SW480 (cell line): Measurements from ENCODE around the gene NCAPG2.
"Not testable (repeated sequence)": the region's sequence is repeated elsewhere in the genome, so short reads cannot be mapped to it uniquely, and the experiment has no call there.

ENCODE experiments used
- DNase-seq: peaks from one replicate; pipeline ENCODE4 v3.0.0-alpha.2; 2016; ENCODE audit warnings: low spot score

The NCAPG2 gene

DNA sequence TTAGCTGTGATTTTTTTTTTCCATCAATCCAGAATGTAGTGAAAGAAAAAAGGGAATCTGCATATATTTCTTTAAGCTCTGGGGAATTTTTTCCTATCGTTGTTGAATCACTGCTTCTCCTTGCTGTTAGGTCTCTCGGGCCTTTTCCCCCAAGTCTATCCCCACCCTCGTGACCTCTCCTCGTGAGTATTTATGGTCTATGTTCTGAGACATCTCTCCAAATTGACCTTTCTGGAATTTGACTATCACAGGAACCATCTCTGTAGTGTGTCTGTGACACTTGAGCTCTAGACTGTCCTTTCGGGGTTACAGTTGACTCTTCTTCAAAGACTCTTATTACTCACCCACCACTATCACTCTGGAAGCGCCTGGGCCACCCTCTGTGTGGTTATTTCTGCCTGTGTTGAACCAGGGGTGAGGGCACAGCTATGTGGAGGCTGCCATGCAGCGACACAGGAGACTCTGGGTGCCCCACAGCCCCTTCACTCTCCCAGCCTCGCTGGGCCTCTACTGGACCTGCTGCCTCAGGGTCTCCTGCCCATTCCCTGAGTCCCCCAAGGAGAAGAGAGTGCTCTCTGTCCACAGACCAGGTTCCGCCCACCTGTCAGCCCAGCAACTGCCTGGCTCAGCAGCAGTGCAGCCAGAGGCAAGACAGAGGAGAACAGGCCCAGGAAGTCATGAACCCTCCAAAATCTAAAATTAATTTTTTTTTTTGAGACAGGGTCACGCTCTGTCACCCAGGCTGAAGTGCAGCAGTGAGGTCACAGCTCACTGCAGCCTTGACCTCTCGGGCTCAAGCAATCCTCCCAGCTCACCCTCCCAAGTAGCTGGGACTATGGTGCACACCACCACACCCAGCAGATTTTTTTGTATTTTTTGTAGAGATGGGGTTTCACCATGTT, 71.3 kb downstream of the NCAPG2 start:
- no peak for DNase-seq

DNA sequence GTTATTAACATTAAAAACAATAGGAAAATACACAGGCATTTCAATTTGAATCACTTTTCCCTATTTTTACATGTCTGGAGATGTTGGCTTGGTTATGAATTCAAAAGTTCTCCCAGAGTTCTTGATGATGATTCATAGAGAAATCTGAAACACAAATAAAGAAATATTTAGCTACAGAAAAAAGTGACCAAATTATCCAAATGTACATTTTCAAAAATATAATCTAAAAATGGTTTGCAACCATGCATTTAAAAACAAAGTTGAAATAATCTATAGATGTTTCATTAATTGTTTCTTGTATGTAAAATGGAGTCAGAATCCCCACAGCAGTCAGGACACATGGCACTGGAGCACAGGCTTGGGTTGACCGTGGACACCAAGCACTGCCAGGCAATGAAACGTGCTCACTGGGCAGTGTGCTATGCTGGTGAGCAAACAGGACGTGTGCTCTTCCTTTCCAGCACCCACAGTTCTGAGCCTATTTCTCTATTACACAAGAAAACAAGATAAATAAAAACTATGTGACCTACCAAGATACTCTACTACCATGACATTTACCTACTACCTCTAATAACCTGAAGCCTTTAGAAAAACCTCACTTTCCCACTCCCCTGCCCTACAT, 72.9 kb downstream of the NCAPG2 start:
- no peak for DNase-seq

DNA sequence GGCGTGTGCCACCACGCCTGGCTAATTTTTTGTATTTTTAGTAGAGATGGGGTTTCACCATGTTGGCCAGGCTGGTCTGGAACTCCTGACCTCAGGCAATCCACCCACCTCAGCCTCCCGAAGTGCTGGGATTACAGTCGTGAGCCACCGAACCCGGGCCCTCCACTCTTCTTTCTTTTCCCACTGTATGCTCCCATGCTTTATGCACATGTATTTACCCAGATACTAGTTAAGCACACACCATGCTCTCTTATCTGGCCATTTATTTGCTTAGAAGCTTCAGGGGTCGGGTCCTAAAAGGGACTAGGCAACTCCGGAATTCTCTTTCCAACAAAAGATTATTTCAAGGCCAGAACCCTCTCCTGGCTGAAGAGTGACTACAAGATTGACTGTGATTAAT, 78.3 kb downstream of the NCAPG2 start:
- not testable (repeated sequence) for DNase-seq

DNA sequence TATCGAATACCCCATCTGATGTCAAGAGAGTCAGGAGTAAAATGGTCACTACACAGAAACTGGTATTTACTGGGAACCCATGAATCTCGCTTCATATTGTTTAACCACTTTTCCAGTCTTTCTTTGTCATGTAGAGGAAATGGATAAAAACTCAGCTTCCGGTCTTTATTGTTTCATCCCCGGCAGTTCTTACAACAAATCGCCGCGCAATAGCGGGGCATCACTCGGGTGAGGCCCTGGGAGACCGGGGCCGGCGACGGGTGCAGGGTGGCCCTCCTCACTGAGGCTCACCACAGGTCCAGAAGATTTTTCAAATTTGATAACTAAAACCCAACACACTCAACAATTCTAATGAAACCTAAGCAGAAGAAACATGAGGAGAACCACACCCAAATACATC, 81.4 kb downstream of the NCAPG2 start:
- DNase-seq: no peak

DNA sequence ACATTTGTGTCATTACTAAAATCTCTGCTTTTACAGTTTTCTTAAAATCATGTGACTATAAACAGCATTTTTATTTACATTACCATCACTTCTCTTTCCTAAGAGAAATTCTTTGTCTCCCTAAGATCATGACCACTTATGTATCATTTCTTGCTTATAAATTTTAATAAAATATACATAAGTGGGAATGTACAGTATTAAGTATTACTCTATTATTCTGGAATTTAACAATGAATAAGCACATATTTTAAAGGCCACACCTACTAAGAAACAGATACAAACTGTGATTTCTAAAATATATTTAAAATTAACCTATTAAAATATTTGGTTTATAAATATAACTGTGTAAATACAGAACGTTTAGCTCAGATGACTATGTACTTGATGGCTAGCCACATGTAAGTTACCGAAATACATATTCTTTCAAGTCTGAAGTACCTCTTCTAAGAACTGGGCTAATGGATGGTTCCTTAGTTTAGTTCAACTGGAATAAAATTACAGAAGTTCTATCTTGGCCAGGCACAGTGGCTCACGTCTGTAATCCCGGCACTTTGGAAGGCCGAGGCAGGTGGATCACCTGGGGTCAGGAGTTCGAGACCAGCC, 83.7 kb downstream of the NCAPG2 start:
- DNase-seq: no peak

DNA sequence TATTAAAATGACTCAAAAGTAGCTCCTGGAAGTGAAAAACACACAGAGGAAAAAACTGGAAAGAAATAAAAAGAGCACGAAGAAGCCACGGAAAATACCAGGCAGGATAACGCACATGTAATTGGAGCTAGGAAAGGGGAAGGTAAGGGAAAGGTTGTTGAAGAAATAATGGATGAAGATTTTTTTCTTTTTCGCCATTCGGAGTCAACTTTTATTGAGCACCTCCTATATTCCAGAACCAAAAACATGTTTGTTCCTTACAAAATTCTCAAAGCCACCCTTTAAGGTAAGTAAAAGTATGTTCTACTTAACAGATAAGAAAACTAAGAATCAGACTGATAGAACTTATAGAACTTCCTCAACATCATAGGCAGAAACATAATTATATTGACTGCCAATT, 84.2 kb downstream of the NCAPG2 start:
- no peak for DNase-seq

DNA sequence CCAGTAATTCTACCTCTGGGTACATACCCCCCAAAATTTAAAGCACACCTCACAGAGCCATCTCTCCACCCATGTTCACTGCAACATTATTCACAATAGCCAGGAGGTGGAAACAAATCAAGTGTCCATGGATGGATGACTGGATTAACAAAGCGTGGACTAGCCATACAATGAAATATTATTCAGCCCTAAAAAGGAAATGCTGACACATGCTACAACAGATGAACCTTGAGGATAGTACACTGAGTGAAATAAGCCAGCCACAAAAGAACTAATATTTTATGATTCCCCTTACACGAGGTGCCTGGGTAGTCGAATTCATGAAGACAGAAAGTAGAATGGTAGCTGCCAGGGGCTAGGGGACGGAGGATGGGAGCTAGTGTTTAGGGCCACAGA, 85.9 kb downstream of the NCAPG2 start:
- DNase-seq: no peak

DNA sequence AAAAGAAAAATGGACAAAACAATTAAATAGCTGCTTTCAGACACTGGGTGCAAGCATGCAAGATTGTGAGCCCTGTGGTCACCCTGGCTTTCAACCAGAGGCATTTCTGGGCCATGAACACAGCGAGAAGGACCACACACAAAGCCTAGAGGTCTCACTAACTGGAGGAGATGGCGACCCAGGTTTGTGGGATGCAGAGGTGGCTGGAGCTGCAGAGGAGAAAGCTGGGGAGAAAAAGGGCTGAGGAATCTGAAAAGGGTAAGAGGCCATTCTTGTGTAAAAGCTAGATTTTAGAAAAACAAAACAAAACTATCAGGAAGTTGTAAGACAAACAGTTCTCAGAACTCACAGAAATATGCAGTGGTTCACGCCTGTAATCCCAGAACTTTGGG, 86.9 kb downstream of the NCAPG2 start:
- no peak for DNase-seq

DNA sequence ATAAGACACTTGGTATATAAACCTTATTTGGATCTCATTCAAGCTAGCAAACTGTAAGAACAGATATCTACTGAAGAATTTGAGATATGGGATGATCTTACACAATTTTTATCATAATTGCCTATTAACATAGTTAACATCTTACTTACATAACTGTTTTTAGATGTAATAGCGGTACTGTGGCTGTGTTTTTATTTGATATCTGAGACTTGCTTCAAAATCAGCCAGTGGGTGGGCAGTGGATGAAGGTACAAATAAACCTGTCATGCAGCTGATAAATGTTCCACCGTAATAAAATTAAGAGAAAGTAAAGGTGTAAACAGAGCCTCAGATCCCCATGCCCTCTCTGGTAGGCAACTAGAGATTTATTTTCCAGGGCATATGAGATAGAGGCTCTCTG, 88.6 kb downstream of the NCAPG2 start:
- DNase-seq: no peak

DNA sequence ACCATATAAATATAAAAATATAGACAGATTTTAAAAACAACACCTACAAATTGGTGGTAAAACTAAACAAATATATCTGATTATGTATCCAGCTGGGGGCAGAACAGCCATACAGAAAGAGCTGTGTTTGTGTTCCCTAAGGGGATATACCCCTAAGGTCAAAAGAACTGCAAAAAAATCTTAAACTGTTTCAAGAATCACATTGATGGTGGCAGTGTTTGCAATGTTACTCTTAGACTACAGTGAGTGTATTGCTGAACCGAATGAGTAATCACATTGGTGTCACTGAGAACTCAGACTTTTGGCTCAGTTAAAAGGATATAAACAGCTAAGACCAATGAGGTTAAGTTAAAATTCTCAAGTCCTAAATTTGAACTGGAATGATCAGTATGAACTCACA, 89.9 kb downstream of the NCAPG2 start:
- no peak for DNase-seq

DNA sequence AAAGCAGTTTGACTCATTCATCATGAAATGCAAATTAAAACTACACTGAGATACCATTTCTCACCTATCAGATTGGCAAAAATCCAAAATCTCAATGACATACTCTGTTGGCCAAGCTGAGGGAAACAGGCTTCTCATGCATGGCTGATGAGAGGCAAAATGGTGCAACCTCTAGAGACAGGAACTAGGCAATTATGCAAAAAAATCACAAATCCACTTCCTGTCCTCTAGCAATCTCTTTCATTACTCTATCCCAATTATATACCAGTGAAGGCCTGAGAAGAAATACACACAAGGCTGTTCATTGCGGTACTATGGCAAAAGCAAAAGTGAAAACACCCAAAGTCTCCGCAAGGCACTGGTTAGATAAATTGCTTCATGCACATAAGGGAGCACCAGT, 91.1 kb downstream of the NCAPG2 start:
- DNase-seq: no peak

DNA sequence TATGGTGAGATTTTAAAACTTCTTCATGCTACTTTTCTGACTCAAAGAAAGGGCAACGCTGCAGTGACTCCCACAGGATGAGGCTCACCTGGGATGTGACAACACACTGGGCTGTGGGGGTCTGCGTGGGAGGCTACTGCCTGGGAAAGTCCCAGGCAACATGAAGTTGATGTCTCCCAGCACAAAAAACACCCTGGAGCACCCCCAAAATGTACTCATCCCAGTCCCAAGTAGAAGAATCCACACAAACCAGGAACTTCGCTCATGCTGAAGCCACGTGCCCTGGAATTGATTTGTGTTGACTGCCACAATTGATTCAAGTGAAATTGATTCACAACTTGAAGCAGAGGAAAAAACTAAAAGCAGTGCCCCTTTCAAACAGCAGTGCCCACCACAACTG, 92.1 kb downstream of the NCAPG2 start:
- no peak for DNase-seq

DNA sequence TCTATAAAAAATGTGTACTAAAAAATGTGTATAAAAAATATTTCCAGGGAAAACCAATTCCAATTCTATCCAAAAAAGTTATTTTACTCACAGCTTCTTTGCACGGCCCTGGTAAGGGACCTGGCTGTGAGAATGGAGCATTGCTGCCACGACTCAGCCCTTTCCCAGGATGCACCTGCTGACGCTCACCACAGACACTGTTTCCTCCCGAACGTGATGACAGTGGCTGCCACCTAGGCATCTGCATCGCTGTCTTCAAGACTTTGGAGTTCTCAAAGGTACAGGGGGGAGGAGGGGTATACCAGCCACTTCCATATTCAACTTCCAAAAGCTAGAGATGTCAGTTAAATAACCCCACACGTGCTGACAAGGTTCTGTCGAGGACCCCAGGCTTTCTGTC, 93.1 kb downstream of the NCAPG2 start:
- DNase-seq: no peak

DNA sequence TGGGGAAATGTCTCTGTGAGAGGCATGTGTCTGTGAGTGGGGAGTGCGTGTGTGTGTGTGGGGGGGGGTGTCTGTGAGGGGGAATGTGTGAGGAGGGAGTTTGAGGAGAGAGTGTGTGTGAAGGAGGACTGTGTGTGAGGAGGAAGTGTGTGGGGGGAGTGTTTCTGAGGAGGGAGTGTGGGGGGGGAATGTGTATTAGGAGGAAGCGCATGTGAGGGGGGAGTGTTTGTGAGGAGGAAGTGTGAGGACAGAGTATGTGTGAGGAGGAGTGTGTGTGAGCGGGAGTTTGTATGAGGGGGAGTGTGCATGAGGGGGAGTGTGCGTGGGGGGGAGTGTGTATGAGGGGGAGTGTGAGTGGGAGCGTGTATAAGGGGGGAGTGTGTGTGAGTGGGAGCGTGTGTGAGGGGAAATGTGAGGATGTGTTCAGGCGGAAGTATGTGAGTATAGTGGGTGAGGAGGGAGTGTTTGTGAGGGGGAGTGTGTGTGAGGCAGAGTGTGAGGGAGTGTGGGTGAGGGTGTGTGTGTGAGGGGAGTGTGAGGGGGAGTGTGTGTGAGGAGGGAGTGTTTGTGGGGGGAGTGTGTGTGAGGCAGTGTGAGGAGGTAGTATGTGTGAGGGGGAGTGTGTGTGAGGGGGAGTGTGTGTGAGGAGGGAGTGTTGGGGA, 95.2 kb downstream of the NCAPG2 start:
- DNase-seq: no peak

DNA sequence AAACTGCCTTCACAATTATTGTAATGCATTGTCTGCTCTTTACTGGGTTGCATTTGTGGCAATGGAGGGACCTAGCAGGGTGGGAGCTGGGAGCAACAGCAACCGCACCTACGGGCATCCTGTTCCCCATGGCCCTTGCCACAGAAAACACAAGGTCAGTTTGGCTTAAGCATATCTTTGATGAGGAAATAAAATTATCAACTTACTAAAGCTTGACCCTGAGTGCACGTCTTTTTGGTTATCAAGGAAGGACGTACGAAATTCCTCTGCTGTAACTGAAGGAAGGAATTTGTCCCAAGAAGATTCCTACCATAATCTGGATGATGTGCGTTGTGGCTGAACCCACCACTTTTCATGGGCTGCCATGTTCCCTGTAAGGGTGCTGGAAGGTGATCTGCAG, 97.0 kb downstream of the NCAPG2 start:
- no peak for DNase-seq

DNA sequence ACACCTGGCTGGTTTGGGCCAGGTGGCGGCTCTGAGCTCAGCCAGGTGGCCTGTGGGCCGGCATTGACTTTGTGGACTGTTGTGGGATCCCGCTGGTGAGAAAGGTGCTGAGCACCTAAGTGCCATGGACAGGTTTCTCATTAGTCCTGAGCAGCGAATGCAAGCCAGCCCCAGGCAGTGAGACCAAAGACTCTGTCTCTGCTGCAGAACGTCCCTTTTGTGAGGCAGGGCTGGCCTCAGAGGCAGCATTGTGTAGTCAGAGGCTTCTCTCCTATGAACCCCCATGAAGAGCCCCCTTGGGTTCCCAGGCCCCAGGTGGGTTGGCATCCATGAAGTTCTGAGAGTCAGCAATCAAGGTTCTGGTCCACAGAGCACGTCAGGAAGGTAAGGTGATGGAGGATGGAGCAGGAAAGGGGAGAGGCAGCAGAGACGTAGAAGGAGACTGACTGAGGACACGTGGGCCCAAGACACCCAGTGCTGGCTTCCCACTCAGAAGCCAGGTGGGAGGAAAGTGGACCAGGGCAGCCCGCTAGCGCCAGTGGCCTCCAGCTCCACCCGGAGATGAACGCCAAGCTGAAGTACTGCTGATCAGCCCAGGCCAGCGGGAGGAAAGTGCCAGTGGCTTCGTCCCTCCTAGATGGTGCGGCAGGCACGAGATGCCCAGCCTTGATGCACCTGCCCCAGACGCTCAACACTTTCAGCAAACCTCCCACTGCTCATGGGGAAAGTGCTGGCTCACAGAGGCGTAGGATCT, 97.8 kb downstream of the NCAPG2 start:
- no peak for DNase-seq

DNA sequence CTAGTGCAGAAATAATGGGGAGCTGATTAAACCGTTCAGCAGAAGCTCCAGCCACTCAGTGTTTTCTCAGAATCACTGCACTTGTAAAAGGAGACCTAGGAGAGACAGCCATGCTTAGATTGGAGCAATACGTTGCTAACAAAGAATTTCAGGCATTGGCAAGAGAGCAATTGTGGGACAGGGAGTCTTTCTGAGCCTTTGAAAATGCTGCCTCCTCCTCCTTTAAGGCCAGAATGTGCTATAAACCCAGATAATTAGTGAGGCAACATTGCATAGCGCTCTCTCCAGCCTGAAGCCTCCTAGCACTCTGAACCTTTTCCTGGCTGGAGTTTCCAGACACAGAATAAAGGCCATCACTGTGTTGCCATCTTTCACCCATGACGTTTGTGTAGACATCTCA, 98.5 kb downstream of the NCAPG2 start:
- no peak for DNase-seq

DNA sequence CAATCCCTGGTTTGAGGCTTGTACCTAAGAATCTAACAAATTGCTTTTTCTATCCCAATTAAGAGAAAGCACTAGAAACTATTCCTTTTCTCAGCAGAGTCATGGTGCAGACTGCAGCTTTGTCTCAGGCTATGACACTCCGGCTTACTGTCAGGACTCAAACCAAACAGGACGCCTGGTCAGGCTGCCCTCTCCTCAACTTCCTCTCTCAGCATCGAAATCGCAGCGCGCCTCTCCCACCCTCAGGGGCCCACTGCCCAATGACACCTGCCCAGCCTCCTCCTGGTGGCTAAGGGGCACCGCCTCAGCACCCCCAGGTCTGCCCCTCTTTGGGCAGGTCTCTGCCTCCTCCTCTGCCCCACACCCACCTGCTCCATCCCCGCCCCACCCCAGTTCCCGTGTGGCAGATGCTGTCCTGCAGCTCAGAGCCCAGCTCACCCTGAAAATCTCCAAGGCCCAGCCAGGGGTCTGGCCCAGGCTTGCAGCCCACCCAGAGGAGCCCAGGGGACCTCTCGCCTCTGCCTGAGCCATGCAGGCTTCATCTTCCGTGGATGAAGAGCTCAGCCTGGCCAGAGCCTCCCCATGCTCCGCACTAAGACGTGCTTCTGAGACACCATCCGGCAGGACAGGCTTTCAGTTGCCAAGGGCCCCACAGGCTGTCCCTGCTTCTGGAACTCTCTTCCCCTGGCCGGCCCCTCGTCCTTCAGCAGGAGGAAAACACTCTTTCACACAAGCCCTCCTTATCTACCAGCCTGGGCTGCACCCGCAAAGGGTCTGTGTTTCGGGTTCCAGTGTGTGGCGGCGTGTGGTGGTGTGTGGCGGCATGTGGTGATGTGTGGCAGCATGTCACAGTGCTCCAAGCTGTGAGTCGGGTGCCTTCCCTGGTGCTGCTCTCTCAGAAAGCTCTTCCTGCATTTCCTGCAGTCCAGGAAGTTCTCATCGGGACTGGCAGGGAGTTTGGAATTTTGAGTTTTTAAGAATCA, 100.5 kb downstream of the NCAPG2 start:
- no peak for DNase-seq

DNA sequence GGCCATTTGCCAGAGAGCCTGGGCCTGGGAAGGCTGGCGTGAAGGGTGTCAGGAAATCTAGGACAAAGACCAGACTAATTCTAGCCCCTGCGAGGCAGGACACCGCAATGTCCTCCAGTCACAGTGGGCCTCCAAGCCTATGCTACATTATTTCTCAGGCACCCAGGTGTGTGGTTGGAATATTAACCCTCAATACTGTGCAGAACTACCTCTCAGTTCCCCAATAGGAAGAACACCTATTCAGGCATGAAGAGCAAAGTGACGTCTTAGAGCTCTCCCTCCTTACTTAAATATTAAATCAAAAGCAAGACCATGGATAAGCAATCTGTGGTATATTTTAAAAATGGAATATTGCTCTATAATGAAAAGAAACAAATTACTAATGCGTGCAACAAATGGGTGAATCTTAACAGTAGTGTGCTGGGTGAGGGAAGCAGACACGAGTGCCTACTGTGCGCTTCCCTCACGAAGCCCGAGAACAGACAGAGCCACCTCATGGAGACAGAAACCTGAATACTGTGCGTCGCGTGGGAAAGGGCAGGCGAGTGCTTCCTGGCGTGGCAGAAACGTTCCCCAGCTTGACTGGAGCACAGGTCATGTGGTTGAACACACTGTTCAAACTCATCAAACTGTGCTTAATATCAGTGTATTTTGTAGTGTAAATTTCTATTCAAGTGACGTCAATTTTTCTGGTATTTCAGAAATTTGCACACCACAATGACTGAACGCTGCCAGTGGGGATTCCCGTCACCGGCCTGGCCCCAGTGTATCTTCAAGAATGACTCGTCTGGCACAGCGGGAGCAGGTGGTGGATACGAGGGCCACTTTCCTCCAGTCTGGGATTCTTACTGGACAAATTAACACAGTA, 101.5 kb downstream of the NCAPG2 start:
- DNase-seq: no peak

DNA sequence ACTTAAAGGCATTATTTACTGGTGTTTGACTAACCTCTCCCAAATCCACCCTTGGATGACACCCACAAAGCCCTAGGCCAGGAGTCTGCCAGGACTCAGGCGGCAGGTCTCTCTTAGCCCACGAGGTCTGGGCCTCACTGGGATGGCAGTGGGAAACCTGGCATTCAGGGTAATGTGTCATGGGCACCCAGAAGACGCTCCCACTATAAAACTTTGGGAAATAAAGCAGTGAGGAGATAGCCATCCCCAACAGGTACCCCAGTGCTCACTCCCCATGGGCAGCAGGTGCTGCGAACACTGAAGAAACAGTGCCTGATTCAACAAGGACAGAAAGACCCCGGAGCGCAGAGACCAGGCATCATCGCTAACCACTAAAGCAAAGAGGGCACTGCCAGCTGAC, 102.6 kb downstream of the NCAPG2 start:
- no peak for DNase-seq
